Endometrial microvascular endothelial cells (primary cell): ENCODE measurements around the gene MAGI1. TPM values are rescaled to one million over a fixed set of nuclear protein-coding genes. Genes with fewer than 3 reads are reported as not detected.

ENCODE experiments used
- in situ Hi-C: cut with HindIII; loops from 2 replicates; pipeline ENCODE4 v1.10.0; 2017; ENCODE audit warnings: low sequenced_read_pairs, low pct_unique_long_range_greater_than_20kb; ENCODE audit errors: inconsistent ontology term
- total RNA-seq: library from RNA; depleted of rRNA; stranded (reverse); fragments of >200 nt; gene quantifications from one replicate; pipeline ENCODE4 v1.2.3, GENCODE V29; 2015; ENCODE audit errors: inconsistent ontology term

MAGI1 gene
- total RNA-seq, 1 donor from 2014 or later: 9.1 TPM

GRCh38 chr3:66018057-66019033, 20.4 kb downstream of the MAGI1 start:
- in situ Hi-C loops: no loop called here

DNA sequence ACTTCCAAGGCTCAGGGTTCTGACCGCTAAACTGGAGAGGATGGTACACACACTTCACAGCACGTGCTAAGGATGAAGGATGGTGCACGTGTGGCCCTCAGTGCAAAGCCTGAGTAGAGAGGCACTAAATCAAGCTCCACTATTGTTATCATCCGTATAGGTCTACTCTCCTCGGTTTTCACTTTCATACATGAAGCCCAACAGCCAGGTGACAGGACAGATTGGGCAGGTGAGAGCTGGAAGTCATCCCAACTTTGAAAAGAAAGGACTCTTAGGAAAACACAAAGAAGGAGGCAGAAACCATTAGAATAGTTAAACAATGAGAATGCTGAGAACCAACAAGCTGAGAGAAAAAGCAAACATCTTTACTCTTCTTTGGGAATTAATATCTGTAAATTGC, 21.1 kb downstream of the MAGI1 start:
- in situ Hi-C loops: no loop called here

DNA sequence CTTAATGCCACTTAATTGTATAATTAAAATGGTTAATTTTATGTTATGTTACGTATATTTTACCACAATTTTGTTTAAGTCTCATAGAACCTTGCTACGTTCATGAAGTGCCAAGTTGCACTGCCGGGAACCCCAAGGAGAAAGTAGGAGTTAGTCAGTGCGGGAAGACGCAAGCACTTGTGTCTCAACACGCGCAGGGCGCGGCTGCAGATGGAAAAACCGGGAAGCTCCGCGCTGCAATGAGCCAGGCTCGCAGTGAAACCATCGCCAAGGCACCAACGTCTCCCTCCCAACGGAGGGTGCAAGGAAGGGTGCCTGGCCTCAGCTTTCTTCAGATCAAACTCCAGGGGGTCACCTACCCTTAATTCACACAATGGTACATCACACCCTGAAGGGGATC, 21.6 kb downstream of the MAGI1 start:
- in situ Hi-C loops: no loop called here

DNA sequence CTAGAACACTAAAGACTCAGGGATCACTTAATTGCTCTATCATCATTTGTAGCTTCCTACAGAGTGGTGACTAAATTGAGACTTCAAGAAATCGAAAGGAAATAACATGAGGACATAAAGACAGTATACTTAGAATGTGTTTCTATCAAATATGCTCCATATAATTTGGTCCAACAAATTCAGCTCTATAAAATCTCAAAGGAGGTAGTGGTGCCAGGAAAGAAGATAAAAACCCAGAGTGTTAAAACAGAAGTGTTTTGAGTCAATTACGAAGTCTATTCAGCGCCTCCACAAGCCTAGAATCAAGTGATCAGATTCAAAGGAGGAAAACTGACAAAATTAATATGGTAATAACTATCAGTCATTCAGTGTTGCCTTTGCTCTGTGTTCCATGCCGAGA, 22.9 kb downstream of the MAGI1 start:
- in situ Hi-C loops: no loop called here

- in situ Hi-C loops: no loop called here
Observed at GRCh38 chr3:66014651-66015050, 24.1 kb downstream of the MAGI1 start.

- in situ Hi-C loops: no loop called here
Observed at GRCh38 chr3:66014056-66014455, 24.7 kb downstream of the MAGI1 start.

DNA sequence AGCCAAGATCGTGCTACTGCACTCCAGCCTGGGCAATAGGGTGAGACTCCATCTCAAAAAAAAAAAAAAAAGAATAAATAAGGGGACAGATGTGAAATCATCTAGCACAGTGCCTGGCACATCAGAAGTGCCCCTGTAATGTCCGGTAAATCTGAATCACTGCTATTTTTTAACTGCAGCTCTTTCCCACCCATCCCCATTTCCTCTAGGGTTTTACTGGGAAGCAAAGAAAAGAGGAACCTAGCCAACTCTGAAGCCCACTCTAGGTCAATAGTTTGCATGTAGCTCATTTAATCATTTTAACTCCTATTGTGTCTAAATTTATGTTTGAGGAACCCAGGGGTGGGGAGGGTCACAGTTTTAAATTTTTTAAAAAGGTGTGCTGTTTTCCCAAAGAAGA, 26.0 kb downstream of the MAGI1 start:
- in situ Hi-C loops: no loop called here

DNA sequence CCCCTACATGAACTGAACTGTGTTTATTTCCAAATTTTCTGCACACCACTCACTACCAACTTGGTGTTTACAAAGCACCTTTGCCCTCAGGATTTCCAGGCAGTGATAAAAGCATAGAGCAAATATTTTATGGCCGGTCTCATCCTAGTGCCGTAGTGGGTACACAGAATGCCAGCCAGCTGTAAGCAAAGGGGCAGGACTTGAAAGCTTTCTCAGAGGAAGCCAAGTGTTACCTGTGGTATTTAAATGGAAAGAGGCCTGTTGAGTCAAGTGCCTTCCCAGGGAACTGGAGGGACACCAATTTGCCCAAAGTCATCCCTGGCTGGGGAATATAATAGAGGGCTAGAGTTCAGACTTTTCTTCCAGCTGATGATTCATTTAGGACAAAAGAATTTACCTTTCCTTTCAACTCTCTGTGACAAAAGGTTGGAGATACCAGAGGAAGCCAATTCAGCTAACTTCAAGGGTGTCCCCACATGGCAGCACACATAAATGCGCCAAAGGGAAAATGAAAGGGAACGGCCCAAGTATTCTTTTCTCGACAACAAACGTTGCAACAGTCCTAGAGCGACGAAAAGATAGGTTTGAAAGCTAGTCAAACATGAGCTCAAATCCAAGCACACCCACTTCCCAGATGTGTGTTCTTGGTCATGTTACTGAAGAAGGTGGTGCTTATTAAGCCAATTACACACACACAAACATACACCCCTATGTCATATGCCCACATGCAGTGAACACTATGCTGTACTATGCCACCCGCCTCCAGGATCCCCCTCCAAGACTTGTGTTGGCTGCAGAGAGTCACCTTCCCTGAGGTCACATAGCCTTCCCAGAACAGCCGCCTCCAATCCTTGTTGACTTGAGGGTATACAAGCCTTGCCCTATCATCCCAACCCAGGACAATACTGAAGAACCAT, 27.7 kb downstream of the MAGI1 start:
- in situ Hi-C loops: no loop called here

GRCh38 chr3:66010348-66010738, 28.4 kb downstream of the MAGI1 start:
- in situ Hi-C loops: no loop called here

DNA sequence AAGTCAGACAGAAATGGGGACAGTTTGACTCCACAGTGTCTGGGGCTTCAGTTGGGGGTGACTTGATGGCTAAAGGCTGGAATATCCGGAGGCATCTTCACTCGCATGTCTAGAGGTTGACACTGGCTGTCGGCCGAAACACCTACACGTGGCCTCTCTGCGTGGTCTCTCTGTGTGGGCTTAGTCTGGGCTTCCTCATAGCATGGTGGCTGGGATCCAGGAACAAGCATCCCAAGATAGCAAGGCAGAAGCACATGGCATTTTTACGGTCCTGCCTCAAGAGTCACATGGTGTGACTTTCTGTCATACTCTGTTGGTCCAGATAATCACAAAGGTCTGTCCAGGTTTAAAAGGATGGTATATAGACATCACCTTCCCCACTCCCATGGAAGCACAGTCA, 34.5 kb downstream of the MAGI1 start:
- in situ Hi-C loops: no loop called here

DNA sequence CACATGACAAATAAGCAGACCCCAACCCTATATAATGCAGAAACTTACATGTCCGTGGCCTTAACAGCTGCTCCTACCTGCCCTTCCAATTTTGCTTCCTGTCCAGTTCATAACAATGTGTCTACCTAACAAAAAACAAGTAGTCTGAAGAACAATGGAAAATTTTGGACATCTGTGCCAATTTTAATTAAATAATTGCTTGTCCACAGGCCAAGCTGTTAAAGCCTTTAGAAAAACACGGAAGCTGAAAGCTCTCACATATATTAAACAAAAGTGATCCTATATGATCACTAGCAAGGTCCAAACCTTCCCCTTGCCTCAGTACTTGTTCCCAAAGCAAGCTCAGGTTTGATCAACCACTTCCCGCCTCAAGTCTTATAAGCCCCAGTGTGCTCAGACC, 37.1 kb downstream of the MAGI1 start:
- in situ Hi-C loops: no loop called here

DNA sequence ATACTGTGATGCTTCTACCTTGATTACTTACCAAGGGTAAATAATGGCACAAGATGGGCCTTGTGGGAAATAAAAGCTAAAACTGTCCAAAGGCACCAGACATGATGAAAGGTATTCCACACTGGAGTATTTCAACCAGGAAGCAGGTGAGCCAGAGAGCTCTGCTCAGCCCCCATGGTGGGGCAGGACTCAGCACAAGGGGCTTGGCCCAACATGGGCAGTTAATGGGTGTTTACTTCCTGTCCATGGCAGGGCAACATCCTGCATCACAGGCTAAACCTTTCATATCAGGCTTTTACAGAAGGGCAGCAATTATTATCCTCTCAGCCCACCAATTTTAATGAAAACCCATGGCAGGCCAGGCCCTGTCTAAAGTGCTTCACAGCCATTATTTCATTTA, 38.2 kb downstream of the MAGI1 start:
- in situ Hi-C loops: no loop called here

DNA sequence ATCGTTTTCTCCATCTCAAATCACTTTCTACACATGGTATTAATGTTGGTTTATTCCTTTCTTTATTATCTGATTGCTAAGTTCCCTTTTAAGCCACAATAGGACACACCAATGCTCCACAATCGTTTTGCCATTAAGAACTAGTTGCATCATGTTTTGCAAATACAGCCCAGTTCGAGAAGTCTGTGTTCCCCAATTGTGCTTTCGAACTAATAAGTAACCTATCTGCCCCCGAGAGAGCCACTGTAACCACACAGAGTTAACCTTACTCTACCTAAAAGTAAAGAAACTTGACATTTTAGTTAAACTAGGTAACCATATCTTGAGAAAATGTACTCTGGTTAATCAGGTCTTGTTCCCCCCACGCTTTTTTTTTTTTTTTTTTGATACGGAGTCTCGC, 39.1 kb downstream of the MAGI1 start:
- in situ Hi-C loops: no loop called here

DNA sequence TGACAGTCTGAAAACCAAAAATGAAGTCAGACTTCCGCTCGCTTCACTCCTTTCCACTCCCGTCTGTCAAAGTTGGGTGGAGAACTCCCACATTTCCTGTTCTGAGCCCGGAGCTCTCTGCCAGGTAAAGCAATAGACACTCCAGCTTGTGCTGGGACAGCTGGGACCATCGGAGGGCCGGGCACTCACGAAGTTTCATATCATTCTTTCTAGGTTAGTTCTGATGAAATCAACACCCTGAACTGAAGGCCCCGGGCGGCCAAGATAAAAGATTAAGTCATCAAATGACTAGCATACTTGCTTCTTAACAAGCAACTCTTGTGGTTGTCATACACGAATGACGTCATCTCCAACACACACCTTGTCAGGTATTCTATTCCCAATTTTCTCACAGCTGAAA, 42.1 kb downstream of the MAGI1 start:
- in situ Hi-C loops: no loop called here

DNA sequence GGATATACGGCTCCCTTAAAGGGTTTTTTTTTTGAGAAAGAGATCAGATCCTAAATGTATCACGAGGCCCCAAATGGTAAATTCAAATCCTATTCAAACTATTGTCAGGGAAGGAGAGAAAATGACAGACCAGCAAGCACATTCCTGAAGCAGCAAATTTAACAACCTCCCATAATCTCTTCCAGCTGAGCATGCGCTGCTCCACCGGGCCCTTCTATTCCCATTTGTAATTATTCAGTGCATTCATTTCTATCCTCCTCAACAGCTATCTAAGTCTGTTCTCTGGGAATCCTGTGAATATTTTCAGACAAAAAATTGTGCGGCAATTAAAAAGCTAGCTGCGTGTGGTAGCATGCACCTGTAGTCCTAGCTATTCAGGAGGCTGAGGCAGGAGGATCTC, 43.2 kb downstream of the MAGI1 start:
- in situ Hi-C loops: no loop called here

- in situ Hi-C loops: no loop called here
Observed at GRCh38 chr3:65995030-65995429, 43.7 kb downstream of the MAGI1 start.

- in situ Hi-C loops: no loop called here
Observed at GRCh38 chr3:65993134-65993900, 45.4 kb downstream of the MAGI1 start.

DNA sequence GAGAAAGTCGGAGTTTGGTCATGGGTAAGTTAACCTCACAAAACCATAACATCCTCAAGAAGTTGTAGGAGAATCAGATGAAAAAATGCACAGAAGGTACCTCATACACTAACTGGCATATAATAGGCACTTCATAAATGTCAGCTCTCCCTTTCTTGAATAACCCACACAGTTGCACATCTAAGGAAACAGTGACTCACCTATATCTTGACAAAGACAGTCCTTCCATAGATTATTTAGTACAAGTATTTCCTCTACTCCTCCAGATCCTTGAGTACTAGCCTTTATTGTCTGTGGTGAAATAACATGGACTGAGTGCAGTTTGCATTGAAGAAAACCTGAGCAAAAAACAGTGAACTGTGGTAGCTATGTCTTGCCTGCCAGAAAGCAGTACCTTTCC, 46.6 kb downstream of the MAGI1 start:
- in situ Hi-C loops: no loop called here
